G401.6 (cell line): Measurements from ENCODE around the gene AHDC1.
"Not testable (repeated sequence)": the region's sequence is repeated elsewhere in the genome, so short reads cannot be mapped to it uniquely, and the experiment has no call there.

Source experiments
- FAIRE-seq: peaks from 2 replicates; lab custom pipeline; 2012; peaks lifted over from hg19 to GRCh38; lab: Jason Lieb, UNC

Gene AHDC1

GRCh38 chr1:27633640-27634176 lies 29.8 kb upstream of the AHDC1 start:
- no peak for FAIRE-seq

DNA sequence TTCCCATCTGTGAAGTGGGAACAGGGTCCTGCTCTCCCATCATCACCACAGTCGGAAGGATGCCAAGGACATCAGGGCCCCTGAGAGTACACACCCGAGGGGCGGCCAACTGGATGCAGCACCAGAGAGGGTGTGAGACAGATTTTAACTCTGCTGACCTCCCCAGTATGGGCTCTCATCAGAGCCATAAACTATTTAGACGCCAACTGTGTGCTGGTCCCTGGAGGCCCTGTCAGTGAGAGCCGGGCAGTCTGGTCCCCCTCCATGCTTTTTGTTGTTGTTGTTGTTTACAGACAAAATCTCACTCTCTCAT lies 29.3 kb upstream of the AHDC1 start:
- no peak for FAIRE-seq

GRCh38 chr1:27632387-27633297 lies 28.7 kb upstream of the AHDC1 start:
- no peak for FAIRE-seq

- FAIRE-seq = no peak
Measured at GRCh38 chr1:27630859-27631491, 27.0 kb upstream of the AHDC1 start.

DNA sequence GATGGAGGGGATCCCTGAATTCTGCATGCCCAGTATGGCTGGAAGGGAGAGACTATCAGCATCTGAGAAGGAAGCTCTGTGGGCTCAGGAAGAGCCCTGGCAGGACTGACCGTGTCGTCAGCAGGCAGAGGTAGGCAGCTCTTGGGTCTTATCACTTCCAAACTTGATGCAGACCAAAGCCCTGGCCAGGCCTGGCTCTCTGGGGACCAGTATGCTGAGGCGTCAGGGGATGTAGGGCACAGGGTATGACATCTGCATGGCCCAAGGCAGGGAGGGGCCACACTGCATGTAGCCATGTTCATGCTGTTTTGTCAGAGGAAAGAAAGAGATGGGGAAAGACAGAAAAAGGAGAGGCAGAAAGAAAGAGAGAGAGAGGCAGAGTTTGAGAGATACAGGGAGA lies 24.8 kb upstream of the AHDC1 start:
- FAIRE-seq = no peak

DNA sequence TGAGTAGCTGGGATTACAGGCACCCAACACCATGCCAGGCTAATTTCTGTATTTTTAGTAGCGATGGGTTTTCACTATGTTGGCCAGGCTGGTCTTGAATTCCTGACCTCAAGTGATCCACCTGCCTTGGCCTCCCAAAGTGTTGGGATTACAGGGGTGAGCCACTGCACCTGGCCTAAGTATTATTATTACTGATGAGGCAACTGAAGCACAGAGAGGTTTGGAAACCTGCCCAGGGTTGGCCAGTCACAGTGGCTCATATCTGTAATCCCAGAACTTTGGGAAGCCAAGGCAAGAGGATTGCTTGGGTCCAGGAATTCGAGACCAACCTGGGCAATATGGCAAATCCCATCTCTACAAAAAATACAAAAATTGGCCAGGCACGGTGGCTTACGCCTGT lies 23.8 kb upstream of the AHDC1 start:
- not testable (repeated sequence) for FAIRE-seq

- no peak for FAIRE-seq
Measured at GRCh38 chr1:27627061-27627460, 23.1 kb upstream of the AHDC1 start.

DNA sequence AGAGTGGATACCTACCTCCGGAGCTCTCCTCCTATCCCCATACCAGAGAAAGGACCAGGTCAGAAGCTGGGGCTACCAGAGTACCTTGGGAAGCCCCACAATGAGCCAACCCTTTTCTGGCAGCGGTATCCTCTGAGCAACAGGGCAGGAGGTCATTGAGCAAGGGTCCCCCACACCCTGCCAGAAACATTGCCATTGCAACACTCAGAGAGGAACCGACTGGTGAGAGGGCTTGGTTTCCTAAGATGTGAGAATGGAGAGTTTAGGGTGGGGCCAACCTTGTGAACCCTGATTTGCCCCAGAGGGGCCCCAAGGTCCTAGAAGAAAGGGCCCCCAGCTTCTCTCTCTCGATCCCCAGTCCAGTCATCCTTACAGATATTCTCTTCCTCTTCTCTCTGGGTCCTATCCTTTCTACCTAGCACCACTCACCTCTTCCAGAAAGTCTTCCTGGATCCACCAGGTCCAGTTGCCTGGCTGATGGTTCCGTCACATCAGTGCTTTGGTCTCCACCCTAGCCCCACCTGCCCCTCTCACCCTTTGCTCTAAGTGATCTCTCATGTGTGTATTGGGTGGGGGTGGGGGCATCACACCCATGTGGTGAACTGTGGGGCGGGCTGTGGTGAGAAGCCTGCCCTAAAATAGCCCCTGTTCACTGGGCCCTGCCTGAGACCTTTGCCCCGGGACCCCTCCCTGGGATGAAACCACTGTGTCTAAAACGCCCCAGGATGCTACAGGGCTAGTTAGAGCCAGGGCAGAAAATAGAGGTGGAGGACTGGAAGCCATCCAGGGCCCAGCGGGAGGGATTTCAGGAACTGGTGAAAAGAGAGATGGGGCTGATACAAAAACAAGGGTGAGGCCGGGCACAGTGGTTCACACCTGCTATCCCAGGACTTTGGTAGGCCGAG lies 22.3 kb upstream of the AHDC1 start:
- FAIRE-seq = no peak

- no peak for FAIRE-seq
Measured at GRCh38 chr1:27624467-27625178, 20.7 kb upstream of the AHDC1 start.

DNA sequence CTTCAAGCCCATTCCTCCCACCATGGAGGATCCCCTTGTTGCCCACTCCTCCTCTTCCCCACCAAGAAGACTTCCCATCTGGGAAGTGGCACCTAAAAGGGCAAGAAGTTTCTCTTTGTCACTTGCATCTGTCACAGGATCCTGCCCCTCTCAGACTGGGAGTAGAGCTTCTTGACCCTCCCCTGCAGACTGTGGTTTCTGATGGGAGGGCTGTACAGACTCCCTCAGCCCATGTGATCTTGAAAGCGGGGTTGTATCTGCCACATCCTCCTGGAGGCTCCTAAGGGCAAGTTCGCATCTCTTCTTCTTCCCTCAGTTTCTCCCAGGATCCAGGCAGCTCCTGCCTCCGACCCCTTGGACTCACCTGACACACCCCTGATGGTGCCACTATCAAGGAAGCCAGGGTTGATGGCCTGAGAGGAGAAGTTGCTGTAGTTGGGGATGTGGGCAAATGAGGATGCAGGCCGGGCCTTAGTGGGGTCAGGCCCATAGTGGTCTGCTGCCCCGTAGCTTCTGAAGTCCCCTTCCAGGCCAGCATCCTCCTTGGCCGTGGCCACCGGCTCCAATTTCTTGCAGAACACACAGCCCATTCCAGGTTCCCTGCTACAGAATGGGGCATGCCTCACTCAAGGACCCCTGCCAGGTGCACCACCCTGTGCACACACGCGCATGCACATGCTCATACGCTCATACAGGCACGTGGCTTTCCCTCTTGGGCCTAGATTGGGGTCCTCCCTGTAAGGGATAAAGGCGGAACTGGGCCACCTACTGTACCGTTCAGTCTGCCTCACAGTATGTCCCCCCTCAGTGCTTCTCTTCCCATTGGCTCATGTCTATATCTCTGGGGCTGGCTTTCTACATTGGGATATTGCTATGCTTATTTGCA lies 19.6 kb upstream of the AHDC1 start:
- no peak for FAIRE-seq

DNA sequence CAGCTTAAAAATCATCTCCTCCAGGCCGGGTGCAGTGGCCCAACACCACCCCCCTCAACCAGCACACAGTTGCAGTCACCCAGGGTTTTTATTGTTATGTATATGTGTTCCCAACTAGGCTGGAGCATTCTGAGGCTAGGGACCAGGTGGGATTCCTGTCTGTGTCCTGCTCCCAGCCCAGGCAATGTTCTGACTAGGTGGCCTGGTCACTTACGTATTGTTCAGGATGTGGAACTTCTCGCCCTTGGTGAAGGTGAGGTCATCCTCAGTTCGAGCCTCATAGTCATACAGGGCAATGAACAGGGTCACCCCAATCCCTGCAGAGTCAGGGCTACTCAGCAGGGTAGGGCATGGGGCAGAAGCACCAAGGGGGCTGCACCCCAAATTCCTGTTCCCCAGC lies 18.9 kb upstream of the AHDC1 start:
- no peak for FAIRE-seq

DNA sequence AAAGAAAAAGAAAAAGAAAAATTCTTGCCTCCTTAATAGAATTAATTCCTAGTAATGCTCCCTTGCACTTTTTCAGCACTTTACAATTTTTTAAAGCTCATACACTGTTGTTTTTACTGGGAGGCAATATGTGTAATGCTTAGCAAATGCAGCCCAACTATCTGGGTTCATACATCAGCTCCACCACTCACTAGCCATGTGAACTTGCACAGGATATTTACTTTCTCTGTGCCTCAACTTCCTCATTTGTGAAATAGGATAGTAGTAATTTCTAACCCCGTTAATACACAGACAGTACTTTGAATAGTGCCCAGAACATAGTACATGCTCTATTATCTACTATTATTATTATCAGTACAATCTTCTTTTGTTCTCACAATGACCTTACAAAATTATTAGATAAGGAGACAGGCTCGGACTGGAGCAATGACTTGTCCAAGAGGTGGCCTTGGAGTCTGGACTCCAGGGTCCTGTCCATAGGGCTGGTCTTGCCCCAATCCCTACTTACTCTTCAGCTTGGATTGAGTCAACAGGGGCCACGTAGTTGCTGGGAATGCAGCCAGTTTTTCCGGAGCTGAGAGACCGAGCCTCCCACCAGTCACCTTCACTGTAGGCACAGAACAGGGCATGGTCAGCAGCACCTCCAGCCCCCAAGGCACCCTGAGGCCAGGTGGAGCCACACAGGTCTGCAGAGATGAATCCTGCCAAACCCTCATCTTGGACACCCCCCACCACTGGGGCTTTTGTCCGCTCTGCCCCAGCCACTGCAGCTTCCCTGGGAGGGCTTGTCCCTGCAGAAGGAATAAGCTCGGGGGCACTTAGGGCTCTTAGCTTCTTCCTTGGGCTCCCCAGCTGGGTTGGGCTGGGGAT lies 17.3 kb upstream of the AHDC1 start:
- no peak for FAIRE-seq

GRCh38 chr1:27619782-27620438 lies 16.0 kb upstream of the AHDC1 start:
- FAIRE-seq = not testable (repeated sequence)

DNA sequence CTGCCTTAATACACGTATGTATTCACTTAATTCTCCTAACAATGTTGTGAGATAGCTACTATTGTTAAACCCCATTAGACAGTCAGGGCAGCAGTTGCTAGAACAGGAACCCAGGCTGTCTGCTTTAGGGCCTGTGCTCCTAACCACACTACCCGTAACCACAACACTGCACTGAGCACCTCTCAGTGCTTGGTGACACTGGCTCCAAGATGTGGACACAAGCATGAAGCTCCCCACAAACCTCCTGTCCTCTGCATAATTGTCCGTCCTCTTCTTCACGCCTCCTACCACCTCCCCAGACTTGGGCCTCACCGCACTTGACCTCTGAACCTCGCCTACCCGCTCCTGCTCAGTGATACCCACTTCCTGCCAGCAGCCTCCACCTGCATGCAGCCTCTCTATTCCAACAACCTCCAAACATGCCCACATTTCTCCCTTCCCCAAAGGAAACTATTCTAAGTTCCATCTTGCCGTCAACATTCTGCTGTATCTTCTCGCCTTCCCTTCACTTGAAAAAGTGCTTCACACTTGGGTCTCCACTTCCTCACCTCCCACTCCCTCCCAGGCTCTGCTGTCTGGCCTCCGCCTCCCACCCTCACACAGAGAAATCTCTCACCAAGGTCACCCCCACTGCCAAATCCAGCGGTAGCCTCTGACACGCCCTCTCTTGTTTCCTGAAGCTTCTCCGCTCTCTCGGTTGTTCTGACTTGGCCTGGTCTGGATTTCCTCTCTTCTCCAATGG lies 14.6 kb upstream of the AHDC1 start:
- FAIRE-seq = no peak

DNA sequence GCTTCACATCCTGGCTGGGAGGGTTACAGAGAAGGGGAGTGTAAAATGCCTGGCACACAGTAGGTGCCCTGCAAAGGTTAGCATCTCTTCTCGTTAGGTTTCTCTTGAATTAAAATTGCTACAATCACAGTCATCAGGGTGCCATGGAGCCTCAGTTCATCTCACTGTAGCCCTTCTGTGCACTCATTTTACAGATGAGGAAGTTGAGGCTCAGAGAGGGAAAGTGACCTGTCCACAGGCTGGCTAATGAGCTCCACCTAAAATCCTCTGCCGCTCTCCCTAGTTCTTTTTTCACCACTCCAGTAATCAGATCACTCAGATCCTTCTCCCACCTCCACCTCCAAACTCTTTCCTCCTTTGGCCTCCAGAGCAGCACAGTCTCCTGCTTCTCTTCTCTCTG lies 13.5 kb upstream of the AHDC1 start:
- FAIRE-seq = no peak

GRCh38 chr1:27616441-27616840 lies 12.5 kb upstream of the AHDC1 start:
- no peak for FAIRE-seq

DNA sequence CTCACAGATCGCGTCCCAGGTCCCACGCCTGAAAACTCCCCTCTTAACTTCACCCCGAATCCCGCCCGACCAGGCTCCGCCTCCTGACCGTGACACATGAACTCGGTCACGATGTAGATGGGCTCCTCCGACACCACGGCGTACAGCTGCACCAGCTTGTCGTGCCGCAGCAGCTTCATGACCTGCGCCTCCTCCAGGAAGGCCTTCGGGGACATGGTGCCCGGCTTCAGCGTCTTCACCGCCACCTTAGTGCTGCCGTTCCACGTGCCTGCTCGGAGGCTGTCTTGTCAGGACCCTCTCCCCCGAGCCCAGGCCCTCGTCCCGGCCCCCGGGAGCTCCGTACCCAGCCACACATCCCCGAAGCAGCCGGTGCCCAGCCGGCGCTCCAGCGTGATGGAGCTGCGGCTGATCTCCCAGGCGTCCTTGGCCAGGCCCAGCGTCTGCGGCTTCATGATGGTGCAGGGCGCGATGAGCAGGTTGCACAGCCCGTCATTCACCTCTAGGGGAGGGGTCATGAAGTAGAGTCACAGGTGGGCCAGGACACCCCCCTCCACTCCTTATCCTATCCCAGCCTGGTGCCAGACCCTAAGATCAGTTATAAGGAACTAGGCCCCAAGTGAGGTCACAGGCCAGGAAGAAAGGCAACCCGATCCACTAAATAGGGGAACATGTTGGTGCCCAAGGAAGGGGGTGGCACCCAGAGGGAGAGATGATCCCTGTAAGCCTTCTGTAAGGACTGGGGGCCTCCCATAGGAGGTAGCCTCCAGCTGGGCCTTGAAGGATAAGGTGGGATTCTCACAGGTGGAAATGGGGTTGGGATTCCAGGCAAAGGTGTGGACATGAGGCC lies 11.6 kb upstream of the AHDC1 start:
- FAIRE-seq = no peak
